NCI-H345 (cell line): Measurements from ENCODE around the gene OR10H4.
"Not testable (repeated sequence)": the region's sequence is repeated elsewhere in the genome, so short reads cannot be mapped to it uniquely, and the experiment has no call there.

Experiments used
- DNase-seq: peaks from one replicate; lab custom pipeline; 2025; lab: John Stamatoyannopoulos, UW

Gene OR10H4, protein sequence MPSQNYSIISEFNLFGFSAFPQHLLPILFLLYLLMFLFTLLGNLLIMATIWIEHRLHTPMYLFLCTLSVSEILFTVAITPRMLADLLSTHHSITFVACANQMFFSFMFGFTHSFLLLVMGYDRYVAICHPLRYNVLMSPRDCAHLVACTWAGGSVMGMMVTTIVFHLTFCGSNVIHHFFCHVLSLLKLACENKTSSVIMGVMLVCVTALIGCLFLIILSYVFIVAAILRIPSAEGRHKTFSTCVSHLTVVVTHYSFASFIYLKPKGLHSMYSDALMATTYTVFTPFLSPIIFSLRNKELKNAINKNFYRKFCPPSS

DNA sequence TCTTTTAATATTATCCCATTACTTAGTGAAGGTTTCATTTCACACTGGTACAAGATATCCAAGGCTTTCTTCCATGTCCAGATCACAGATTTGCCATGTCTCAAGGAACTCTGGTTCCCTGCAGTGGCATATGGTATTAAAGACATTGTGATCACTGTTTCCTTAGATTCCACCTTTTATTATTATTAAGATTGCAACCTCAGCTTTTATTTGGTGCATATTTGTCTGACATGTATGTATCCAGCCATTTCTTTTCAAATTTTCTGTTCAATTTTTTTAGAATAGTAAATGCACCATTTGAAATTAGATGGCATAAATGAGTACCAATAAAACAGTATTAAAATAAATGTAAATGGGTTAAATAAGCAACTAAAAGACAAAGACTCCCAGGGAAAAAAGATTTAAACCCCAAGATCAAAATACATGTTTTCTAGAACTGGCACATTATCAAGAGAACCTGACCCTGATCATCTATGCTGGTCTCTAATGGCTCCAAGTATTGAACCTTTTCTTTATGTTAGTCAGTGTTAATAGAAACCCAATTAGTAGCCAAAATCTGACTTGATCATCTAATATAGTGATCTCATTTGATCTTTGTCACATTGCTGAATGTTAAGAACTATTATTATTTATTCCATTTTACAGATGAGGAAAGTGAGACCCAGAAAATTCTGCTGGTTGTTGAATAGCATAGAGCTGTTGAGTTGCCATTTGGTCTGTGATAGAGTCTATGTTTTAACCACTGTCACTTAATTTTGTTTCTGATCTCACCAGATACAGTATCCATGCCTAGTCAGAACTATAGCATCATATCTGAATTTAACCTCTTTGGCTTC lies at the start of gene OR10H4:
Gene OR10H4, plus strand, starts transcription at position 786 of the 836 bp plus-strand sequence. Its CDS starts 0 bp downstream, at position 786.
- no peak for DNase-seq

DNA sequence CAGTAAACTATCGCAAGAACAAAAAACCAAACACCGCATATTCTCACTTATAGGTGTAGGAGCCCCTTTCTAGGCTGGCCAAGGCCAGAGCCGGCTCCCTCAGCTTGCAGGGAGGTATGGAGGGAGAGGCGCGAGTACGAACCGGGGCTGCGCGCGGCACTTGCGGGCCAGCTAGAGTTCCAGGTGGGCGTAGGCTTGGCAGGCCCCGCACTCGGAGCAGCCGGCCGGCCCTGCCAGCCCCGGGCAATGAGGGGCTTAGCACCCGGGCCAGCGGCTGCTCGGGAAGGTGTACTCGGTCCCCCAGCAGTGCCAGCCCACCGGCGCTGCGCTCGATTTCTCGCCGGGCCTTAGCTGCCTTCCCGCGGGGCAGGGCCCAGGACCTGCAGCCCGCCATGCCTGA lies 49.2 kb upstream of the OR10H4 start:
- not testable (repeated sequence) for DNase-seq

DNA sequence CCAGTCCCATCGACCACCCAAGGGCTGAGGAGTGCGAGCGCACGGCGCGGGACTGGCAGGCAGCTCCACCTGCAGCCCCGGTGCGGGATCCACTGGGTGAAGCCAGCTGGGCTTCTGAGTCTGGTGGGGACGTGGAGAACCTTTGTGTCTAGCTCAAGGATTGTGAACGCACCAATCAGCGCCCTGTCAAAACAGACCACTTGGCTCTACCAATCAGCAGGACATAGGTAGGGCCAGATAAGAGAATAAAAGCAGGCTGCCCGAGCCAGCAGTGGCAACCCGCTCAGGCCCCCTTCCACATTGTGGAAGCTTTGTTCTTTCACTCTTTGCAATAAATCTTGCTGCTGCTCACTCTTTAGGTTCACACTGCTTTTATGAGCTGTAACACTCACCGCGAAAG lies 48.8 kb upstream of the OR10H4 start:
- not testable (repeated sequence) for DNase-seq

DNA sequence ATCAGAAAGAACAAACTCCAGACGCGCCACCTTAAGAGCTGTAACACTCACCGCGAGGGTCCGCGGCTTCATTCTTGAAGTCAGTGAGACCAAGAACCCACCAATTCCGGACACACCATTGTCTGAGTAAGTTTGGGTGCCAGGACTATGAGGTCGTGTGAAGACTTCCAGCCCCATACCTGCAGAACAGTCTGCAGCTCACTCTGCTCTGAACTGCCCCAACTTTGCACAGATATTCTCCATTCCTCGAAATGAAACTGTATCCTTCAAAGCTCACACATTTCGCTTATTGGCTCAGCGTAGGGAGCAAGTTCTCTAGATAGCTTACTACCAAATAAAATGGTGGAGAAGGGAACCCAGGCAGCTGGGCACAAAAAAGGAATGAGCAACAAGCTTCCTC lies 48.3 kb upstream of the OR10H4 start:
- DNase-seq: no peak

DNA sequence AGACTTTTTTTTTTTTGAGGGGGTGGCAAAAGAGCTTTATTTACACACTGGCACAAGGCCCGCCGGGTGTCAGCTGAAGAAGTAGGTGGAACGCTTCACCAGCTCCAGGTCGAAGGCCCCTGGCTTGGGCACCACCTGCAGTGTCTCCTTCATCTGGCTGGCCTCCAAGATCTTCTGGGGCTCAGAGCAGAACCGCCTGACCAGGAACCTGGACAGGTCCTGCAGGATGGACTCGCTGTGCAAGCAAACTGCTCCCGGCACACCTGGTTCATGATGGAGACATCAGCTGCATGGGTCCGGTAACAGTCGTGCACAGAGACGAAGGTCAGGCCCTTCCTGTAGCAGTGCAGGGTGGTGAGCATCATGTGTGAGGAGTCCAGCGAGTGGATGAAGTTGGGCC lies 46.6 kb upstream of the OR10H4 start:
- no peak for DNase-seq

DNA sequence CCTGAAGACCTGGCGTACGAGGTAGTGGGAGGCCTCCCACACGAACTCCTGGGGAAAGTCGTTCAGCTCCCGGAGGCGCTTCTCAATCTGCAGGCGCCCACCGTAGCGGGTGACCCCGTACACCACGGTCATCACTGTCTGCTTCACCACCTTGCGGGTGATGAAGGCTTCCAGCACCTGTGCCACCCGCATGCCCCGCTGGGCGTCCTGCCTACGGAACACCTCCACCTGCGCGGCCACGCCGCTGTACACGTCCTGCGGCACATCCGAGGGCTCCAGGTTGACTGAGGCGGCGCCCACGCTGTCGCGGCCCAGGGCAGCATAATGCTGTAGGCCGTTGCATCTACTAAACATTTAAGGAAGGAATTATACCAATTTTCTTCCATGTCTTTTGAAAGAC lies 45.9 kb upstream of the OR10H4 start:
- DNase-seq: not testable (repeated sequence)

DNA sequence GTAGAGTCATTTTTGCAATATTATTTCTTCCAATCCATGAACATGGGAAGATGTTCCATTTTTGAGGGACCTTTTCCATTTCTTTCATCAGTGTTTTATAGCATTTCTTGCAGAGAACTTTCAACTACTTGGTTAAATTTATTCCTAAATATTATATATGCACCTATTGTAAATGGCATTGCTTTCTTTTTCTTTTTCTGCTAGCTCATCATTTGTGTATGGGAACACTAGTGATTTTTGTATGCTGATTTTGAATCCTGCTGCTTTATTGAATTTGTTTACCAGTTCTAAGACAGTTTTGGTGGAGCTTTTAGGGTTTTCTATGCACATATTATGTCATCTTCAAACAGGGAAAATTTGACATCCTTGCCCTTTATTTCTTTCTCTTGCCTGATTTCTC lies 43.8 kb upstream of the OR10H4 start:
- no peak for DNase-seq

DNA sequence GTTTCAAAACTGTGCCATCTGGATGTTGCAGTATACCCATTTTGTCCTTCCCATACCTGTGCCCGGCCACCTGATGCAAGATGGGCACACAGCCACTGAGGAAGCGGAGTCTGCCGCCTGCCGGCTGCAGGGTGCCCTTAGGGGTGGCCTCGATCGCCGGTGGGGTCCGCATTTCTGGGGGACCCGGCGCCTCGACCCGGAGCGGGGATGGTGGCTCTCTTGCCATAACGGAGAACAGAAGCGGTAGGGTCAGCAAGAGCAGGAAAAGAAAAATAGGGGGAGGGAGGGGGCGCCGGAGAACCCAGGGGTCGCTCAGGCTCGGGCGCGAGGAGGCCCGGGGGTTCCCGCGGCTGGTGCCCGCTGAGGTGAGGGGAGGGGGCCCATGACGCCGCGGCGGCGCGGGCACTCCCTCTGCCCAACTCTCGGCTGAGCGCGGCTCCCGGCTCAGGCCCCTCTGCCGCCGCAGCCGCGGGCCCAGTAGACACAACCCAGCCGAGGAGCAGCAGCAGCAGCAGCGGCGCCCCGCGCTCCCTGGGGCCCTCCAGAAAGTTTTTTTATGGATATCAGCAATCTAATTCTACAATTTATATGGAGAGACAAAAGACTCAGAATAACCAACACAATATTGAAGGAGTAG lies 37.1 kb upstream of the OR10H4 start:
- DNase-seq: no peak

DNA sequence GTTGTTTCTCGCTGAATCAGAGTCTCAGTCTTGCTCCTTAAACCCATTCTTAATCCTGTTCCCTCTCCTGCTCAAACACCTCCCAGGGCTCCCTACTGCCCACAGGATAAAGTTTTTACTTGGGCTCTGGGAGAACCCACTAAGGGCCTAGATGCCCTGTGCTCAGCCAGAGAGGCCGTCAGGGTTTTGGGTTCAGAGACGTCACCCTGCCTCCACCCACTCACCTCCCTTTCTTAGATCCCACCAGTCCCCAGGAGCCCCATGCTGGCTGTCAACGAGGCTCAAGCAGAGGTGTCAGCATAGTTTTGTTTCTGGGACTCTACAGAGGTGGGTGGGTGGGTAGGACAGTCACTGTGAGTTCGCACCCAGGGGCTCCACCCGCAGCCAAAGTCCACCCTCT lies 35.4 kb upstream of the OR10H4 start:
- DNase-seq: no peak

DNA sequence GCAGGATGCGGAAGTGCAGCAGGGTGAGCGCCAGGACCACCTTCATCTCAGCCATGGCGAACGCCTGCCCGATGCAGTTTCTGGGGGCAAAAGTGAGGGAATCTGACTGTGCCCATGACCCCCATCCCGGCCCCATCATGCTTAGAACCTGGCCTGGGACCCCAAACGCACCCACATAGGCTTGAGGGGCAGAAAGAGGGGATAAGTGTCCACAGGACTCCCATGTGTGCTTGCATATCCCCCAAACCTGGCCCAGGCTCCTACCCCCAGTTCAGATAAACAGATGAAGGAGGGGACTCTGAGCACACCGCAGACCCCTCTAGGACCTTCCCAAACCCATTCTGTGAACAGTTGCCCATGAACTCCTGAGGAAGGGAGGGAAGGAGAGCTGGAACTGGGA lies 35.0 kb upstream of the OR10H4 start:
- DNase-seq: no peak

DNA sequence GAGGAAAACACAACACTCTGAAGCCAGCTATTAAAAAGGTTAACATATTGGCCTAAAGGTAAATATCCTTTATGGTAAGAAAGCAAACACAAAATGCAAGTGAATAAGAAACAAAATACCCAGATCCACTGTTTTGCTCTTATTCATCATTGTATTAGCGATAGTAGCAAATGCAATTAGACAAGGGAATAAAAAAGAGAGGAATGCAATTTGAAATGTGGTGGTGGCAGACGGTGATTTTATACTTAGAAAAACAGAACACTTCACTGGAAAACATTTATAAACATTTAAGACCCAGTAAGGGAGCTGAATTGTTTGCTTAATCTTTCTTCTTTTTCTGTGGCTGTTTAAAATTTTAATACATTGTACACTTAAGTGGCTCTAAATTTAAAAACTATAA lies 33.7 kb upstream of the OR10H4 start:
- no peak for DNase-seq

DNA sequence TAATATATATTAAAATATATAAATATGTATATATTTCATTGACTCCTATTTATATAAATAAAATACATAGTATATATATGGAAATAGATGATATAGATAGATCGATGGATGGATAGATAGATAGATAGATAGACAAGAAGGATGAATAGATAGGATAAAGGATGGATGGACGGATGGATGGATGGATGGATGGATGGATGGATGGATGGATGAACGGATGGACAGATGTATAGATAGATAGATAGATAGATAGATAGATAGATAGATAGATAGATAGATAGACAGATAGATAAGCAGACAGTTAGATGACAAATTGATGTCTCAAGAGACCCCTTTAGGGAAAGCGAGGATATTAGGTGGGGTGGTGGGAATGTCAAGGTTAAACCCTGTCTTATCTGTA lies 29.6 kb upstream of the OR10H4 start:
- DNase-seq: no peak

DNA sequence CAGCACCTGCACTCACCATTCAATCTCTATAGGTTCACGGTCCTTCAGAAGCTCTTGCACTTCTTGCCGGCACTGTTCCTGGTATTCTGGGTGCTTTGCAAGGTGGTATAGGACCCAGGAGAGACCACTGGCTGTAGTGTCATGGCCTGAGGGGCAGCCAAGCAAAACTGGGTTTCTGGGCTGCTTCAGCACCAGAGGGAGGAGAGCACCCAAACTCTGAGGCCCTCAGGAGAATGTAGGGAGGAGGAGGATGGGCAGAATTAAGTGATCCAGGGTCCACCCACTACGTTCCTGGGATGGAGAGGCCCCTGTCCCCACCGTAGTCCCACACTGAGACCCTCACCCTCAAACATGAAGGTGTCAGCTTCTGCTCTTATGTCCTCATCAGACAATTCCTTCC lies 26.8 kb upstream of the OR10H4 start:
- DNase-seq: no peak

DNA sequence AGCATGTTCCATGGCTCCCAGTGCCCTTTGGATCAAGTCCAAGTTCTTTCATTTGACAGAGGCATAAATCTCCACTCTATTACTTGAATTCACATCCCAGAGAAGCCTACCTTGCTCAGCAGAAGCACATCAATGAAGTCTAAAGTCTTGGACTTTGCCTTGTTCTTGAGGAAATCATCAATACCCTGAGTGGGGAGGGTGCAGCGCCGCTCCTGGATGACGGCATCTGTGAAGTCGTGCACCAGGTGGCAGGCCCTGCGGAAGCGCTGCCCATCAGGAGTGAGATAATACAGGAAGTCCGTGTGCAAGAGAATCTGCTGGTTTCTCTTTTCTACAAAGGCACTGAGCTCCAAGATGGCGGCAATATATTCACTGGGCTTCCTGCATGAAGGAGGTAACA lies 25.1 kb upstream of the OR10H4 start:
- DNase-seq: no peak

DNA sequence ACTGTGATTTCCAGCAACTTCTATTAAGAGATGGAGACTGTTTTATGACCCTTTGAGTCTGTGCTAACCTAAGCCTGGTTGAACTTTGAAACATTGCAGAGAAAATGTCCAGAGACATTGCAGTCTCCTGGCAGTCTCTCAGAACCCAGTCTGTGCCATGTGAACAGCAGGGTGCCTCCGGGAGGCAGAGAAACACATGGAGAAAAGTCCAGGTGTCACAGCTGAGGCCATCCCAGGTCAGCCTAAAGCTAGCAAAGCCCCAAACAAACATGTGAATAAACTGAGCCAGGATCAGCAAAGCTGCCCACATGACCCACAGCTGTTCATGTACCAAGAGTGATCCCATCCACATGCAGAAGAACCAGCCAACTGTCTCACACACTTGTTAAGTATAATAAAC lies 22.3 kb upstream of the OR10H4 start:
- no peak for DNase-seq

DNA sequence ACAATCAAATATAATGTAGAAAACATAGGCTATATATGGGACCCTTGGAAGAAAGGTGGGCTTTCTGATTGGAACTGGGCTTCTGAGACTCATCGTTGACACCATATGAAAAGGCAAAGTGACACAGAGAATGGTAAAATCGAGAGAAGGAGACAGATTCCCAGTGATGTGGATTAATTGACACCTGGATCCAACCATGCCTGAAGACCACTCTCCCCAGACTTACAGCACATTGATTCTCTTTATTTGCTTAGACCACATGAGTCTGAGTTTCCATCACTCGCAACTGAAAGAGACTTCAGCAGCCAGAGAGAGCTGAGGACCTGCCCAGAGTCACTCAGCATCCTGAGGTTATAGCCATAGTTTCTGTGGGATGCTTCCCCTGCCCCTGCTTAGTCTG lies 20.5 kb upstream of the OR10H4 start:
- no peak for DNase-seq

DNA sequence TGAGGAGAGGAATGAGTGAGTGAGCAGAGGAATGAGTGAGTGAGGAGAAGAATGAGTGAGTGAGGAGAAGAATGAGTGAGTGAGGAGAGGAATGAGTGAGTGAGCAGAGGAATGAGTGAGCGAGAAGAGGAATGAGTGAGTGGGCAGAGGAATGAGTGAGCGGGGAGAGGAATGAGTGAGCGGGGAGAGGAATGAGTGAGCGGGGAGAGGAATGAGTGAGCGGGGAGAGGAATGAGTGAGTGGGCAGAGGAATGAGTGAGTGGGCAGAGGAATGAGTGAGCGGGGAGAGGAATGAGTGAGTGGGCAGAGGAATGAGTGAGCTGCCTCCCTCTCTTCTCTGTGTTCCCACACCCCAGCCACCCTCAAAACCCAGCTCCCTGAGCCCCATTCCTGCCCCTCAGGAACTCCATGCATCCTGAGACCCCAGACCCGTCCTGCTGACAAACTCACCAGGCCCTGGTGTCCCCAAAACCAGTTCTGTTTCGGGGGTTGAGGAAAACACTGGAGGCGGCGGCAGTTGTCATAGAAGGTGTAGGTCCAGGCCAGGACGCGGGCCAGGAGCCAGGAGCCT lies 15.0 kb upstream of the OR10H4 start:
- DNase-seq: not testable (repeated sequence)

DNA sequence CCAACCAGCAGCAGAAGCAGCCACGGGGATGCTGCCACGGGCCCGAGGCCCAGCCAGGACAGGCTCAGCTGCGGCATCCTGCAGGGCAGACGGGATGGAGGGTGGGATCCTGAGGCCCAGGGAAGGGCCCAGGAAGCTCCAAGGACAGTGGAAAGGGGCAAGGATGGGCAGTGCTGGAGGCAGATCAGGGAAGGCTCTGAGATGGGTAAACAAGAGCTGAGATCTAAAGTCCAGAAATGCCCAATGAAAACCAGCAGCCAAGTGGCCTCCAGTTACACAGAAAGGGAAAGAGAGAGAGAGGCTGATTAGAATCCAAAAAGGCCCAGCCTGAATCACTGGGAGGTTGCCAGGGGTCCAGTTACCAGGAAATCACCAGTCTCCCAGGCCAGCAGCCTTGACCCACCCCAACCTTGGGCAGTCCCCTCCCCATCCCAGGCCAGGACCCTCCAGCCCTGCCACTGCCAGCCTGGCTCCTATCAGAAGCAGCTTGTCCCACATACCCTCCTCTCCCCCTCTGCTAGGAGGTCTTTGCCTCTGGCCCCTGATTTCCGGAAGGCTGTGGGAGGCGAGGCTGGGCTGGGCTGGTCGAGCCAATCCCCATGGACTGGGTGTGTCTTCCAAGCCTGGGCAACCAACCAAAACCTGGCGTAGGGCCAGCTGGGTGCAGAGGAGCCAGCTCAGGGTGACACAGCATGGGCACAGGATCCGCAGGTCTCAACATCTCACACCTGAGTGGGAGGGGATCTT lies 14.3 kb upstream of the OR10H4 start, which contains the start of gene CYP4F11:
Gene CYP4F11, minus strand, starts transcription at position 198 of the 747 bp plus-strand sequence. Its CDS starts 121 bp downstream, at position 77.
- DNase-seq: no peak

DNA sequence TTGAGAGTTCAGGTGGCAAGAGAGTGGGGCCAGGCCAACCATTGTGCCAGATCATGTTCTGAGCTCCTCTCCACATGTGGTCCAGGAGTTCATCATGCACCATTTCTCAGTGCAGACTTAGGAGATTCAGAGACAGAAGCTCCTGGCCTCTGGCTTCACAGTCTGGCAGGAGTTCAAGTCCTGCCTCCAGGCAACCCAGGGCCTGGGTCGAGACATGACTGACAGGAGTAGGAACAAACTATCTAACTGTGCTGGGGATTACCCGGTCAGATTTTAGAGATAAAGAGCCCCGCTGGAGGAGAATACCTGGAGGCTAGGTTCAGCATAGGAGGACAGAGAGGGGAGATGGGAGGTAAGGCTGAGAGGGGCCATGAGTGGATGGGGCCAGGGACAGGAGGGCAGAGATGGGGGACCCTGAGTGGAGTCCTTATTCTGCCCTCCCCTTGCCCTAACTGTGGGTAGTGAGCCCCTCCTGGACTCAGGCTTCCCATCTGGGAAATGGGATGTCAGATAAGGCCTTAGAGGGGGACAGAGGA lies 13.6 kb upstream of the OR10H4 start:
- no peak for DNase-seq

DNA sequence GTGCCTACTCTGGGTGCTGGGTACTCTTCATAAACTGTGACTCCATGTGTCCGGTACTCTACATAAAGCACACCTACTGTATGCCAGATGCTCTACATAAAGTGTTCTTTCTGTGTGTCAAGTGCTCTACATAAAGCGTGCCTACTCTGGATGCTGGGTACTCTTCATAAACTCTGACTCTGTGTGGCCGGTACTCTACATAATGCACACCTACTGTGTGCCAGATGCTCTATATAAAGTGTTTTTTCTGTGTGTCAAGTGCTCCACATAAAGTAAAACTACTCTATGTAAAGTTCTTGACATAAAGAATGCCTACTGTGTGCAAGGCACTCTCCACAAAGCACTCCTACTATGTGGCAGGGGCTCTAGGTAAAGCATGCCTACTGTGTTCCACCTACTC lies 12.6 kb upstream of the OR10H4 start:
- DNase-seq: no peak

DNA sequence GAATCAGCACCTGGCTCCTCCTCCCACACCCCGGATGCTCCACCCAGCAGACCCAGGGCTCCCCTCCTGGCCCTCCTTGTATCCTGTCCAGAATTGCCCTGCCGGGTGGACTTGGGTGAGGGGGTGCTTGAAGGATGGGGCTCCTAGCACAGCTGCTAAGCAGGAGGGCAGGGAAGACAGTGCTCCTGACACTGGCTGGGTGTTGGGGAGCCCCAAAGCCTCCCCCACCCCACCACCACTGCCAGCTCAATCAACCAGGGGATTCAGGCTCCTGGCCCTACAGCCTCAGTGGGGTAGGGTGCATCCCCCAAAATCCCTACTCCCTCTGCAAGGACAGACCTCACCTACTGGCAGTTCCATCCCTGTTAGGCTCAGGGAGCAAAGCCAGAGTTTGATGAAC lies 11.9 kb upstream of the OR10H4 start:
- DNase-seq: no peak

DNA sequence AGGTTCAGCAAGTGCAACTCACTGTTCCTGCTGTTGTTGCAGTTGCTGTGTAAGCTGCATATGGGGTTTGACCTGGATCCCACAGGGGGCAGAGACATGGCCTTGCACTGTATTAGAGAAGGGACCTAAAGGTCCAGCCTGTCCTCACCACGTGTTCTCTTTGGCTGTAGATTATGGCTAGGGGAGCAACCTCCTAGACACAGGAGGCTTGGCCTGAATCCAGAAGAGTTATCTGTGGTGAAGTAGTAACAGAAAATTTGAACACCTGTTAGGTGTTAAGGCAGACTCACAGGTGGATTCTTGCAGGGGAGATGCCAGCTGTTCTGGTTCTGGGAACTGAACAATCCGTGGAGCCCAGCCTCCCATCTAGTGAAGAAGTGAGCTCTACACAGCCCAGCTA lies 11.0 kb upstream of the OR10H4 start:
- no peak for DNase-seq
